Tibial nerve (tissue), 4 donors: ENCODE measurements around the gene MYH7. TPM values are rescaled to one million over a fixed set of nuclear protein-coding genes. Genes with fewer than 3 reads are reported as not detected.
"Not testable (repeated sequence)": the region's sequence is repeated elsewhere in the genome, so short reads cannot be mapped to it uniquely, and the experiment has no call there.

Experiments
- DNase-seq, 2 donors: peaks; one replicate each; pipeline ENCODE4 v3.0.0-alpha.2; 2019; ENCODE audit warnings: low spot score in 2 of 2
- H3K27ac ChIP-seq, 4 donors: fragments of 200-600 bp; sonication (generic) in 3 of 4; one replicate each; pipeline ENCODE4 v1.5.1; 2017 to 2019; ENCODE audit warnings: mild to moderate bottlenecking in 1 of 4
- H3K27me3 ChIP-seq, 2 donors: fragments of 200-600 bp; sonication (generic) in 1 of 2; one replicate each; pipeline versions ENCODE4 v1.5.1 to v1.6.0; 2017 to 2019
- H3K36me3 ChIP-seq, 3 donors: fragments of 200-600 bp; sonication (generic); one replicate each; pipeline ENCODE4 v1.5.1; 2018 to 2019
- H3K4me1 ChIP-seq, 4 donors: fragments of 200-600 bp; sonication (generic) in 3 of 4; one replicate each; pipeline ENCODE4 v1.5.1; 2017 to 2019
- H3K4me3 ChIP-seq, 4 donors: fragments of 200-600 bp; sonication (generic) in 3 of 4; one replicate each; pipeline ENCODE4 v1.5.1; 2017 to 2019; ENCODE audit warnings: mild to moderate bottlenecking in 1 of 4, moderate library complexity in 1 of 4
- H3K9me3 ChIP-seq, 4 donors: fragments of 200-600 bp; sonication (generic) in 3 of 4; one replicate each; pipeline ENCODE4 v1.5.1; 2017 to 2019
- EP300 ChIP-seq, 2 donors: sonication (generic); formaldehyde crosslinking; IDR thresholded peaks; one replicate each; pipeline ENCODE4 v1.6.1; 2017; ENCODE audit warnings: antibody characterized with exemption in 2 of 2, mild to moderate bottlenecking in 1 of 2
- POLR2A ChIP-seq, 2 donors: fragments of 450-650 bp; IDR thresholded peaks; one replicate each; pipeline ENCODE4 v1.6.1; 2017; ENCODE audit warnings: antibody characterized with exemption in 2 of 2, mild to moderate bottlenecking in 2 of 2, moderate library complexity in 2 of 2
- WGBS, 2 donors: methylation state at CpG; one replicate each; pipeline ENCODE4 v1.1.5; 2018; 5-methylcytosine and 5-hydroxymethylcytosine counted together
- total RNA-seq, 4 donors: library from RNA; depleted of rRNA; stranded (reverse); fragments of >200 nt; gene quantifications; one replicate each; pipeline ENCODE4 v1.1.0, GENCODE V29; 2016
- TF ChIP-seq, protein P1 (sequence below), 5 experiments: fragments of 200-600 bp in 3 of 5; fragments of 450-650 bp in 2 of 5; sonication (generic) in 3 of 5; IDR thresholded peaks; one replicate each; pipeline ENCODE4 v1.5.1; 2016 to 2019; ENCODE audit warnings: antibody characterized with exemption in 5 of 5, mild to moderate bottlenecking in 3 of 5, moderate library complexity in 2 of 5

The MYH7 gene
- total RNA-seq, 4 donors from 2014 or later, result 0.90 TPM; not detected in 3

GRCh38 chr14:23430016-23430722, 5.3 kb downstream of the MYH7 start:
- no peaks in the 10 kb centered on the region for H3K9me3 ChIP-seq
- no peaks in the 10 kb centered on the region for H3K4me1 ChIP-seq
- TF ChIP-seq, protein P1, sequence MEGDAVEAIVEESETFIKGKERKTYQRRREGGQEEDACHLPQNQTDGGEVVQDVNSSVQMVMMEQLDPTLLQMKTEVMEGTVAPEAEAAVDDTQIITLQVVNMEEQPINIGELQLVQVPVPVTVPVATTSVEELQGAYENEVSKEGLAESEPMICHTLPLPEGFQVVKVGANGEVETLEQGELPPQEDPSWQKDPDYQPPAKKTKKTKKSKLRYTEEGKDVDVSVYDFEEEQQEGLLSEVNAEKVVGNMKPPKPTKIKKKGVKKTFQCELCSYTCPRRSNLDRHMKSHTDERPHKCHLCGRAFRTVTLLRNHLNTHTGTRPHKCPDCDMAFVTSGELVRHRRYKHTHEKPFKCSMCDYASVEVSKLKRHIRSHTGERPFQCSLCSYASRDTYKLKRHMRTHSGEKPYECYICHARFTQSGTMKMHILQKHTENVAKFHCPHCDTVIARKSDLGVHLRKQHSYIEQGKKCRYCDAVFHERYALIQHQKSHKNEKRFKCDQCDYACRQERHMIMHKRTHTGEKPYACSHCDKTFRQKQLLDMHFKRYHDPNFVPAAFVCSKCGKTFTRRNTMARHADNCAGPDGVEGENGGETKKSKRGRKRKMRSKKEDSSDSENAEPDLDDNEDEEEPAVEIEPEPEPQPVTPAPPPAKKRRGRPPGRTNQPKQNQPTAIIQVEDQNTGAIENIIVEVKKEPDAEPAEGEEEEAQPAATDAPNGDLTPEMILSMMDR (IDR thresholded peaks at IDR 0.05), result no peak
- no peak for TF ChIP-seq EP300 (IDR thresholded peaks at IDR 0.05)
- TF ChIP-seq POLR2A (IDR thresholded peaks at IDR 0.05), result no peak
- H3K36me3 ChIP-seq, result no peaks in the 10 kb centered on the region
- WGBS, 2 donors, result 80 to 86% methylated on average over 10 of the region's 10 CpGs
- no peak overlapping the region for H3K4me3 ChIP-seq
- H3K27me3 ChIP-seq, result no peaks in the 10 kb centered on the region
- DNase-seq, result no peak
- H3K27ac ChIP-seq, result no peak overlapping the region

- TF ChIP-seq, protein P1 (IDR thresholded peaks at IDR 0.05), result no peak
- TF ChIP-seq POLR2A (IDR thresholded peaks at IDR 0.05) (no peak), EP300 (IDR thresholded peaks at IDR 0.05) (no peak)
- WGBS, 2 donors, result 91 to 92% methylated on average over 13 of the region's 13 CpGs
- no peaks in the 10 kb centered on the region for H3K36me3 ChIP-seq
- H3K4me1 ChIP-seq, result no peaks in the 10 kb centered on the region
- H3K27ac ChIP-seq, result no peak overlapping the region
- no peak overlapping the region for H3K4me3 ChIP-seq
- no peaks in the 10 kb centered on the region for H3K9me3 ChIP-seq
- DNase-seq, result no peak
- H3K27me3 ChIP-seq, result no peaks in the 10 kb centered on the region
Measured at GRCh38 chr14:23428686-23429495, 6.6 kb downstream of the MYH7 start.

- 84 to 100% methylated on average over 4 to 6 of the region's 6 CpGs for WGBS, 2 donors
- not testable (repeated sequence) for H3K27ac ChIP-seq, H3K27me3 ChIP-seq, H3K9me3 ChIP-seq, DNase-seq, H3K36me3 ChIP-seq, H3K4me1 ChIP-seq, H3K4me3 ChIP-seq
Measured at GRCh38 chr14:23425798-23426197, 9.7 kb downstream of the MYH7 start.

- H3K4me1 ChIP-seq, result no peaks in the 10 kb centered on the region
- DNase-seq, result no peak
- no peaks in the 10 kb centered on the region for H3K27me3 ChIP-seq
- TF ChIP-seq, protein P1 (IDR thresholded peaks at IDR 0.05), result no peak
- no peak for TF ChIP-seq POLR2A (IDR thresholded peaks at IDR 0.05)
- no peak for TF ChIP-seq EP300 (IDR thresholded peaks at IDR 0.05)
- no peak overlapping the region for H3K27ac ChIP-seq
- 81 to 84% methylated on average over 10 of the region's 10 CpGs for WGBS, 2 donors
- no peaks in the 10 kb centered on the region for H3K36me3 ChIP-seq
- H3K4me3 ChIP-seq, result no peak overlapping the region
- H3K9me3 ChIP-seq, result no peaks in the 10 kb centered on the region
Measured at GRCh38 chr14:23425169-23425568, 10.3 kb downstream of the MYH7 start.

DNA sequence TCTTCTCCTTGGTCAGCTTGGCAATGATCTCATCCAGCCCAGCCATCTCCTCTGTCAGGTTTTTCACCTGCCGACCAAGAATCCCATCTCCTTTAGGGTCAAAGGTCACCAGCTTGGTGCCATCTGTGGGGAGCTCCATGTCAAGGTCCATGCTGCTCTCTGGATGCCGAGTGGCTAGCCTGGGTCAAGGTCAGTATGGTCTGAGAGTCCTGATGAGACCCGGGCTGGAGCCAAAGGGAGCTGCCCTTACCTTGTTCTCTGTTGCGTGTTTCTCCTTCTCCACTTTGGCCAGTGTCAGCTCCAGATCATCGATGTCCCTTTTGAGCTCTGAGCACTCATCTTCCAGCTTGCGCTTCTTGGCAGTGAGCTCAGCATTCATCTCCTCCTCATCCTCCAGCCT, 11.8 kb downstream of the MYH7 start:
- Histone ChIP-seq H3K9me3 (no peaks in the 10 kb centered on the region), H3K27me3 (no peaks in the 10 kb centered on the region), H3K4me1 (no peaks in the 10 kb centered on the region), H3K36me3 (no peaks in the 10 kb centered on the region), H3K4me3 (no peak overlapping the region), H3K27ac (no peak overlapping the region)
- 88 to 94% methylated on average over 6 of the region's 6 CpGs for WGBS, 2 donors
- DNase-seq, result no peak
- TF ChIP-seq, protein P1 (IDR thresholded peaks at IDR 0.05), result no peak
- TF ChIP-seq POLR2A (IDR thresholded peaks at IDR 0.05), result no peak
- TF ChIP-seq EP300 (IDR thresholded peaks at IDR 0.05), result no peak
